Measurements from ENCODE around the gene RAPGEF6.

DNA sequence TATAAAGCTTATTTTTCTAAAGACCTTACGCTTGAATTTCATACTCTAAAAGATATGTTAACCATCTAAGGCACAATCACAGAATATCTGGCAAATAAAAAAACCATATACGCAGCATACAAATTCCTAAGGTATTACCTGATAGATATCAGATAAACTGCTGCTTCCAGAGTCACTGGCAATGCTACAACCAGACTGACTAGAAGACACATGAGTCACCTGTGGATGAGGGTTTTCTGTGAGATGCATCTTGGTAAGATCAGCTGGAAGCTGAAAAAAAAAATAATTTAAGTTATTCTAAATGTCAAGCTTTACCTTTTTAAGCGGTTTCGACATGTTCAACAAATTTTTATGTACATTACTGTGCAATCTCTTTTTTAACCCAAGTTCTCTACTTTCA, 113.8 kb downstream of the RAPGEF6 start:
- TF ChIP-seq GATA3 (IDR thresholded peaks at IDR 0.05; ENCODE audit: low read depth, low read length) (no peak), GATA2 (IDR thresholded peaks at IDR 0.05; ENCODE audit: low read depth, low read length) (no peak)
